Measurements from ENCODE around the gene ADCY5.

Gene ADCY5

DNA sequence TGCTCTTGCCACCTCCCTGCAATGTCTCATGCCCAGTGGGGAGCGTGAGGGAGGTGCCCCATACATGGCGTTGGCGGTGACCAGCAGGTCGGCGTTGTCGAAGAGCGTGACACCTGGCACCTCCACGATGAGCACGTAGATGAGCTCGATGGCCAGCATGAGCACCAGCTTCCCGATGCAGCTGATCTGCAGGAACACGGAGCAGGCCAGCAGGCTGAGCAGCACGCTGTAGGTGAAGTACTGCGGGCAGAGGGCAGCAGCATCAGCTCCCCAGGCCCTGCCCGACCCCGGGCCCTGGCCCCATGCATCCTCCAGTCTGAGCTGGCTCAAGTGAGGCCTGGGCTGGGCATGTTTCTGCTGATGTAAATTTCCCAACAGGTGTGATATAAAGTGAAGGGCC is 148.8 kb downstream of the ADCY5 start:
- no peak for DNase-seq (ENCODE audit: low read depth)
- H3K4me3 ChIP-seq (ENCODE audit: low read depth, low read length), result no peak overlapping the region

GRCh38 chr3:123299581-123299980 is 149.3 kb downstream of the ADCY5 start:
- no peak overlapping the region for H3K4me3 ChIP-seq (ENCODE audit: low read depth, low read length)
- no peak for DNase-seq (ENCODE audit: low read depth)

DNA sequence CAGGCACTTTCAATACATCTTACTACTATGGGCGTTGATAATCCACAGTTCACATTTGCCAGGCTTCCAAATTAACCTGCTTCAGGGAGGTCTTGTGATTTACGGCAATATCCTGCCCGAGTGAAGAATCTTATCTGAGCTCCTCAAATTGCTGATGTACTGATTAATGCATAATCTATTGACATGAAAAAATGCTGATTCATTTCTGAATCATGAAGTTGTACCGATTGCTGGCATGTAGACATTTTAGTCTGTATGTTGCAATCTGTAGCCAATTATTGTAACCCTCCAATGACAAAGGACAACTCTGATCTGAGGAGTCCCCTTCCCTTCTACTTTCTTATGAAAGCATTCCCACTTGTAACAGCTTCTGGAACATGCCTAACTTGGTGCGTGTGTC is 150.0 kb downstream of the ADCY5 start:
- DNase-seq (ENCODE audit: low read depth), result no peak
- no peak overlapping the region for H3K4me3 ChIP-seq (ENCODE audit: low read depth, low read length)

- no peak overlapping the region for H3K4me3 ChIP-seq (ENCODE audit: low read depth, low read length)
- DNase-seq (ENCODE audit: low read depth), result no peak
Measured at GRCh38 chr3:123297627-123297899, 151.3 kb downstream of the ADCY5 start.

- no peak overlapping the region for H3K4me3 ChIP-seq (ENCODE audit: low read depth, low read length)
- DNase-seq (ENCODE audit: low read depth), result no peak
Measured at GRCh38 chr3:123296836-123297626, 151.9 kb downstream of the ADCY5 start.

- no peak for DNase-seq (ENCODE audit: low read depth)
- no peak overlapping the region for H3K4me3 ChIP-seq (ENCODE audit: low read depth, low read length)
Measured at GRCh38 chr3:123296261-123296660, 152.6 kb downstream of the ADCY5 start.

GRCh38 chr3:123295901-123296250 is 153.0 kb downstream of the ADCY5 start:
- DNase-seq (ENCODE audit: low read depth), result no peak

GRCh38 chr3:123295171-123295900 is 153.6 kb downstream of the ADCY5 start:
- DNase-seq (ENCODE audit: low read depth), result no peak
- no peak overlapping the region for H3K4me3 ChIP-seq (ENCODE audit: low read depth, low read length)

More at GRCh38 chr3:123295901-123296250, 153.0 kb downstream of the ADCY5 start:
- H3K4me3 ChIP-seq (ENCODE audit: low read depth, low read length), result no peak overlapping the region

DNA sequence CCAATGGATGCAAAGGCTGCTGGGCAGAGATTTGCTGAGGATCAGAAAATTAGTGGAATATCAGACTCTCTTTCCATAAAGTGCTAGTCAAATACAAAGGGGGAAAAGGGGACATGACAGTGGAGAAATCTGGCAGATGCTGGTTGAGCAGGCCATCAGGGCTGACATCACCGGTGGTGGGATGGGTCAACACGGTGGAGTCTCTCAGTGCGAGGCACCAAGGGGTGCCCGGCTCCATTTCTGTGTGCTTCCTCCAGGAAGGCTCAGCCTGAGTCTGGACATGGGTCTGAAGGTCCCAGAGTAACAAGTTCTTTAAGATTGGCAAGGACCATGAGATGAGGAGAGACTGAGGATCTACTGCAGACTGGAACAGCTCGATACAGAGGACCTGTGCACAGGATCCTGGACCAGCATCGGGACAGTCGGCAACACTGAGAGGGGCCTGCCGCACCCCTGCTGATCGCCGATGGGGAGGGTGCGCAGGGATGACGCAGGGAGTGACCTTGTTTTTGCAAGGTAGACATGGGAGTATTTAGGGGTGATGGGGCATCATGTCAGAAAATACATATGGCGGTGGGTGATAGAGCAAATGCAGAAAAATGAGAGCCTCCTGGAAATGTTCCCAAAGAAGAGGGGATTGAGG is 154.5 kb downstream of the ADCY5 start:
- no peak overlapping the region for H3K4me3 ChIP-seq (ENCODE audit: low read depth, low read length)
- no peak for DNase-seq (ENCODE audit: low read depth)

- no peak for DNase-seq (ENCODE audit: low read depth)
Measured at GRCh38 chr3:123292321-123293310, 156.3 kb downstream of the ADCY5 start.

GRCh38 chr3:123291404-123291803 is 157.5 kb downstream of the ADCY5 start:
- no peak for DNase-seq (ENCODE audit: low read depth)
- H3K4me3 ChIP-seq (ENCODE audit: low read depth, low read length), result no peak overlapping the region

More at GRCh38 chr3:123292321-123293310, 156.3 kb downstream of the ADCY5 start:
- no peak overlapping the region for H3K4me3 ChIP-seq (ENCODE audit: low read depth, low read length)

DNA sequence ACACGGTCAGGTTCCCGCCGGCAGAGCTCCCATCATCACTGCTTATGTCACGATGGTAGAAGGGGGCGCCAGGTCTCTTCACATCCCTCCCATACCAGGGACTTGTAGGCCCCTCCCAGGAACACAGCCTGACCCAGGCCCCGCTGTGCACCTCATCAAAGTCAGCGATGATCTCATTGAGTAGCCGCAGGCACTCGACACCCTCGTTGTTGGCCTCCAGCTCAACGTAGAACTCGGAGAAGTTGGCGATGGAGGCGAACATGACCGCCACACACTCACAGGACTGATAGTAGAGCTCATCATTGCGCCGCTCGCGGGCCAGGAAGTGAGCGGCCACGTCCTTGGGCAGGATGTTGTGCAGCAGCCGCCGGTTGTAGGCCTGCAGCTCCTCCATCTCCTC is 157.9 kb downstream of the ADCY5 start:
- no peak overlapping the region for H3K4me3 ChIP-seq (ENCODE audit: low read depth, low read length)
- DNase-seq (ENCODE audit: low read depth), result no peak

GRCh38 chr3:123290107-123290930 is 158.6 kb downstream of the ADCY5 start:
- no peak for DNase-seq (ENCODE audit: low read depth)
- H3K4me3 ChIP-seq (ENCODE audit: low read depth, low read length), result no peak overlapping the region

- DNase-seq (ENCODE audit: low read depth), result no peak
- no peak overlapping the region for H3K4me3 ChIP-seq (ENCODE audit: low read depth, low read length)
Measured at GRCh38 chr3:123289391-123290106, 159.3 kb downstream of the ADCY5 start.

GRCh38 chr3:123287962-123288302 is 161.0 kb downstream of the ADCY5 start:
- H3K4me3 ChIP-seq (ENCODE audit: low read depth, low read length), result no peak overlapping the region
- no peak for DNase-seq (ENCODE audit: low read depth)

GRCh38 chr3:123287051-123287961 is 161.6 kb downstream of the ADCY5 start:
- no peak overlapping the region for H3K4me3 ChIP-seq (ENCODE audit: low read depth, low read length)
- no peak for DNase-seq (ENCODE audit: low read depth)

DNA sequence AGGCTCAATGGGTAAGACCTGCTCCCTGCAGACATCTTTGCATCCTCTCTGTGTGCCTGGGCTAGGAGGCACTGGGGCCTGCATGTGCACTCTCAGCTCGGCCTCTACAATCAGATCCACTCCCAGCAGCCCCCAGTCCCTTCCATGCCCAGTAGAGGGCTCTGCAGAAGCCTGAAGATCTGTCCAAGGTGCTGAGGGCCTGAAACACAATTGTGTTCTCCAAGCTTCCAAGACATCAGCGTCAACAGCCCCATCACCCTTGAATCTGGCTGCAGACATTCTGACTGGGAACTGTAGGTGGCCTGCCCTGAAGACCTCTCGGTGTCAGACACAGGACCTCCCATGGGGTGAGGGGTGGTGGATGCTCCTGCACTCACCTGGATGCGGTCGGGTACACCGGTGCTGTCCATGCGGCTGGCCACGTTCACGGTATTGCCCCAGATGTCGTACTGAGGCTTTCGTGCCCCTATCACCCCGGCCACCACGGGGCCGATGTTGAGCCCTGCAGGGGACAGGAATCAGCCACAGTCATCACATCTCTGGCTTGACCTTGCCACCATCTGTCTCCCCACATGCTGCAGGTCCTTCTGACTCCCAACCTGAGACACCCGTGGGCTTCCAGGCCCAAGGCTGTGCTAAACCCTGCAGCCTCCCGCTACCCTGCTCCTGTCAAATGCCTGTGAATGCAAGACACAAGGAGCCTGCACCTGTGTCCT is 162.4 kb downstream of the ADCY5 start:
- H3K4me3 ChIP-seq (ENCODE audit: low read depth, low read length), result no peak overlapping the region
- no peak for DNase-seq (ENCODE audit: low read depth)

Data from skeletal muscle cell (primary cell).